B cell (primary cell): ENCODE measurements around the gene IPO13. TPM values are rescaled to one million over a fixed set of nuclear protein-coding genes. Genes with fewer than 3 reads are reported as not detected.

ENCODE experiments used
- ATAC-seq: fragments of 200-7000 bp; cut with Tn5 transposase; one replicate; pipeline ENCODE4 v1.10.0; 2021; ENCODE audit warnings: low read depth, mild to moderate bottlenecking, moderate number of reproducible peaks, moderate library complexity
- CTCF ChIA-PET: fragments of 350-600 bp; sonication (Branson Sonifier 250); formaldehyde crosslinking; loops from one replicate; lab custom pipeline; 2021; ENCODE audit warnings: antibody characterized with exemption, inconsistent platforms; lab: Charles Lee
- POLR2A ChIA-PET: fragments of 350-600 bp; sonication (Branson Sonifier 250); formaldehyde crosslinking; loops from one replicate; lab custom pipeline; 2021; ENCODE audit warnings: antibody characterized with exemption; lab: Charles Lee
- DNase-seq: peaks from one replicate; pipeline ENCODE4 v3.0.0; 2013
- H2AFZ ChIP-seq: 2 replicates; pipeline ENCODE4 v1.6.1; 2012; ENCODE audit warnings: mild to moderate bottlenecking, low read depth, low read length; ENCODE audit not compliant: insufficient read depth, poor library complexity, severe bottlenecking
- H3K27ac ChIP-seq, 2 donors: 1 replicate in 1 of 2; 2 replicates in 1 of 2; pipeline ENCODE4 v1.5.1; 2012 to 2013; ENCODE audit warnings: low read length in 2 of 2, mild to moderate bottlenecking in 2 of 2, moderate library complexity in 1 of 2
- H3K27me3 ChIP-seq, 4 experiments: fragments of 200-600 bp in 1 of 4; sonication (generic) in 1 of 4; replicated peaks in 1 of 4; 1 replicate in 2 of 4; 2 replicates in 2 of 4; pipeline versions ENCODE4 v1.6.1 to v1.7.0; 2013 to 2016; ENCODE audit warnings: low read length in 3 of 4, mild to moderate bottlenecking in 2 of 4, mixed read lengths in 1 of 4, moderate library complexity in 1 of 4; ENCODE audit not compliant: insufficient read depth in 4 of 4, control insufficient read depth in 3 of 4; ENCODE audit errors: control extremely low read depth in 1 of 4
- H3K36me3 ChIP-seq, 2 experiments: replicated peaks in 1 of 2; 1 replicate in 1 of 2; 2 replicates in 1 of 2; pipeline versions ENCODE4 v1.6.1 to v1.7.1; 2013; ENCODE audit warnings: low read length in 1 of 2; ENCODE audit not compliant: insufficient read depth in 2 of 2, control insufficient read depth in 1 of 2; ENCODE audit errors: control extremely low read depth in 1 of 2, extremely low read depth in 1 of 2
- H3K4me1 ChIP-seq, 2 donors: fragments of 200-600 bp in 1 of 2; sonication (generic) in 1 of 2; 1 replicate in 1 of 2; 2 replicates in 1 of 2; pipeline versions ENCODE4 v1.5.1 to v1.6.1; 2013 to 2017; ENCODE audit warnings: low read length in 2 of 2; ENCODE audit not compliant: control insufficient read depth in 2 of 2, insufficient read depth in 2 of 2
- H3K4me2 ChIP-seq: replicated peaks from 2 replicates; pipeline ENCODE3; 2012; ENCODE audit warnings: mild to moderate bottlenecking, low read depth, low read length; ENCODE audit not compliant: poor library complexity, severe bottlenecking
- H3K4me3 ChIP-seq, 5 experiments: fragments of 200-600 bp in 1 of 5; sonication (generic) in 1 of 5; 1 replicate in 3 of 5; 2 replicates in 2 of 5; pipeline versions ENCODE4 v1.5.1 to v1.7.0; 2011 to 2016; ENCODE audit warnings: low read length in 4 of 5, mild to moderate bottlenecking in 4 of 5, low read depth in 2 of 5, control low read depth in 1 of 5, moderate library complexity in 1 of 5; ENCODE audit not compliant: insufficient read depth in 1 of 5; ENCODE audit errors: control extremely low read depth in 1 of 5, extremely low read depth in 1 of 5
- H3K79me2 ChIP-seq: fragments of 200-600 bp; sonication (generic); one replicate; pipeline ENCODE4 v1.6.0; 2016; ENCODE audit warnings: low read length; ENCODE audit not compliant: control insufficient read depth, insufficient read depth
- H3K9ac ChIP-seq: fragments of 200-600 bp; sonication (generic); 2 replicates; pipeline ENCODE4 v1.6.1; 2017; ENCODE audit warnings: mild to moderate bottlenecking, low read length, moderate library complexity
- H3K9me3 ChIP-seq, 3 donors: one replicate each; pipeline versions ENCODE4 v1.6.1 to v1.7.1; 2013; ENCODE audit warnings: low read length in 2 of 3; ENCODE audit not compliant: control insufficient read depth in 2 of 3, insufficient read depth in 1 of 3; ENCODE audit errors: control extremely low read depth in 1 of 3
- H4K20me1 ChIP-seq: 2 replicates; pipeline ENCODE4 v1.6.0; 2012; ENCODE audit warnings: mild to moderate bottlenecking, low read length; ENCODE audit not compliant: insufficient read depth, control insufficient read depth, poor library complexity, severe bottlenecking
- H3K27ac Mint-ChIP-seq: one replicate; pipeline ENCODE4 v1.8.0; 2021; ENCODE audit warnings: mixed read lengths
- H3K27me3 Mint-ChIP-seq: one replicate; pipeline ENCODE4 v1.8.0; 2021; ENCODE audit warnings: mixed read lengths
- H3K4me1 Mint-ChIP-seq: one replicate; pipeline ENCODE4 v1.8.0; 2021; ENCODE audit warnings: mixed read lengths
- H3K4me3 Mint-ChIP-seq: one replicate; pipeline ENCODE4 v1.8.0; 2021; ENCODE audit warnings: mixed read lengths
- H3K9me3 Mint-ChIP-seq: one replicate; pipeline ENCODE4 v1.8.0; 2022; ENCODE audit warnings: mixed read lengths; ENCODE audit not compliant: insufficient read depth
- EZH2 ChIP-seq: IDR thresholded peaks from 2 replicates; pipeline ENCODE4 v1.6.1; 2012; ENCODE audit warnings: borderline replicate concordance, low read depth, mild to moderate bottlenecking, moderate library complexity, low read length; ENCODE audit not compliant: insufficient read depth, poor library complexity, severe bottlenecking
- WGBS: methylation state at CpG from one replicate; pipeline ENCODE4 v1.1.5; 2013; ENCODE audit warnings: missing lambda C conversion rate; ENCODE audit not compliant: insufficient coverage; 5-methylcytosine and 5-hydroxymethylcytosine counted together
- intact Hi-C: fragments of 100-400 bp; cut with micrococcal nuclease; formaldehyde crosslinking; loops from one replicate; pipeline ENCODE4 v1.10.0; 2022
- polyA plus RNA-seq: library from polyadenylated mRNA; depleted of rRNA; stranded (reverse); fragments of >200 nt; gene quantifications from 2 replicates; pipeline ENCODE4 v1.2.3, GENCODE V29; 2012
- total RNA-seq, 2 donors: library from RNA; stranded (reverse); fragments of 120-200 nt in 1 of 2; gene quantifications; 1 replicate in 1 of 2; 2 replicates in 1 of 2; pipeline versions ENCODE4 v1.2.3 to v1.2.4, GENCODE V29; 2013 to 2022
- TF ChIP-seq, protein P1 (sequence below): fragments of 200-600 bp; IDR thresholded peaks from one replicate; pipeline ENCODE4 v1.8.0; 2022; ENCODE audit warnings: antibody characterized with exemption, mild to moderate bottlenecking

Gene IPO13
- total and polyA plus RNA-seq, 2 donors (not counting 1 experiment from before 2014, with no cell fraction given), result 18.7 to 19.7 TPM

DNA sequence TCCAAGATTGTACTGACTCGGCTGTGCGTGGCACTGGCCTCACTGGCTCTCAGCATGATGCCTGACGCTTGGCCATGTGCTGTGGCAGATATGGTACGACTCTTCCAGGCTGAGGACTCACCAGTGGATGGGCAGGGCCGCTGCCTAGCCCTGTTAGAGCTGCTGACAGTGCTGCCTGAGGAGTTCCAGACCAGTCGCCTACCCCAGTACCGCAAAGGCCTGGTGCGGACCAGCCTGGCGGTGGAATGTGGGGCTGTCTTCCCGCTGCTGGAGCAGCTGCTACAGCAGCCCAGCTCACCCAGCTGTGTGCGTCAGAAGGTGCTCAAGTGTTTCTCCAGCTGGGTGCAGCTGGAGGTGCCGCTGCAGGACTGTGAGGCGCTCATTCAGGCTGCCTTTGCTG lies 2.9 kb downstream of the IPO13 start:
- ChIA-PET CTCF (interaction anchor here (1.5 to 1.8 kb wide), 3 partner anchors 16 to 425 kb away, joined by 3 to 11 read pairs (median 5); partner anchors contain the start of gene ARTN), POLR2A (no interaction called here)
- ATAC-seq (no peak), DNase-seq (no peak)
- Histone ChIP-seq H3K27me3 (no peaks in the 10 kb centered on the region), H3K79me2 (peaks cover 57% of the 10 kb centered on the region), H3K4me1 (peaks cover 15 to 25% of the 10 kb centered on the region in 2 donors), H3K4me2 (no peak overlapping the region), H3K4me3 (no peak overlapping the region), H3K36me3 (peaks cover 0 to 9% of the 10 kb centered on the region in 2 experiments), H3K9ac (no peak overlapping the region), H3K27ac (no peak overlapping the region), H2AFZ (no peak overlapping the region), H3K9me3 (no peaks in the 10 kb centered on the region), H4K20me1 (peaks cover 5% of the 10 kb centered on the region)
- no peaks in the 10 kb centered on the region for H3K27me3 Mint-ChIP-seq
- 93% methylated on average over 13 of the region's 13 CpGs for WGBS
- intact Hi-C loops, result loop anchor here (5.0 to 10.0 kb wide), 2 partner anchors 187 to 1185 kb away; partner anchors contain the start of genes C1orf50 and P3H1
- TF ChIP-seq EZH2, result no peak
- TF ChIP-seq, protein P1, sequence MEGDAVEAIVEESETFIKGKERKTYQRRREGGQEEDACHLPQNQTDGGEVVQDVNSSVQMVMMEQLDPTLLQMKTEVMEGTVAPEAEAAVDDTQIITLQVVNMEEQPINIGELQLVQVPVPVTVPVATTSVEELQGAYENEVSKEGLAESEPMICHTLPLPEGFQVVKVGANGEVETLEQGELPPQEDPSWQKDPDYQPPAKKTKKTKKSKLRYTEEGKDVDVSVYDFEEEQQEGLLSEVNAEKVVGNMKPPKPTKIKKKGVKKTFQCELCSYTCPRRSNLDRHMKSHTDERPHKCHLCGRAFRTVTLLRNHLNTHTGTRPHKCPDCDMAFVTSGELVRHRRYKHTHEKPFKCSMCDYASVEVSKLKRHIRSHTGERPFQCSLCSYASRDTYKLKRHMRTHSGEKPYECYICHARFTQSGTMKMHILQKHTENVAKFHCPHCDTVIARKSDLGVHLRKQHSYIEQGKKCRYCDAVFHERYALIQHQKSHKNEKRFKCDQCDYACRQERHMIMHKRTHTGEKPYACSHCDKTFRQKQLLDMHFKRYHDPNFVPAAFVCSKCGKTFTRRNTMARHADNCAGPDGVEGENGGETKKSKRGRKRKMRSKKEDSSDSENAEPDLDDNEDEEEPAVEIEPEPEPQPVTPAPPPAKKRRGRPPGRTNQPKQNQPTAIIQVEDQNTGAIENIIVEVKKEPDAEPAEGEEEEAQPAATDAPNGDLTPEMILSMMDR, result no peak
- no peak overlapping the region for H3K27ac Mint-ChIP-seq
- no peaks in the 10 kb centered on the region for H3K9me3 Mint-ChIP-seq
- H3K4me1 Mint-ChIP-seq, result peaks cover 37% of the 10 kb centered on the region
- H3K4me3 Mint-ChIP-seq, result no peak overlapping the region

DNA sequence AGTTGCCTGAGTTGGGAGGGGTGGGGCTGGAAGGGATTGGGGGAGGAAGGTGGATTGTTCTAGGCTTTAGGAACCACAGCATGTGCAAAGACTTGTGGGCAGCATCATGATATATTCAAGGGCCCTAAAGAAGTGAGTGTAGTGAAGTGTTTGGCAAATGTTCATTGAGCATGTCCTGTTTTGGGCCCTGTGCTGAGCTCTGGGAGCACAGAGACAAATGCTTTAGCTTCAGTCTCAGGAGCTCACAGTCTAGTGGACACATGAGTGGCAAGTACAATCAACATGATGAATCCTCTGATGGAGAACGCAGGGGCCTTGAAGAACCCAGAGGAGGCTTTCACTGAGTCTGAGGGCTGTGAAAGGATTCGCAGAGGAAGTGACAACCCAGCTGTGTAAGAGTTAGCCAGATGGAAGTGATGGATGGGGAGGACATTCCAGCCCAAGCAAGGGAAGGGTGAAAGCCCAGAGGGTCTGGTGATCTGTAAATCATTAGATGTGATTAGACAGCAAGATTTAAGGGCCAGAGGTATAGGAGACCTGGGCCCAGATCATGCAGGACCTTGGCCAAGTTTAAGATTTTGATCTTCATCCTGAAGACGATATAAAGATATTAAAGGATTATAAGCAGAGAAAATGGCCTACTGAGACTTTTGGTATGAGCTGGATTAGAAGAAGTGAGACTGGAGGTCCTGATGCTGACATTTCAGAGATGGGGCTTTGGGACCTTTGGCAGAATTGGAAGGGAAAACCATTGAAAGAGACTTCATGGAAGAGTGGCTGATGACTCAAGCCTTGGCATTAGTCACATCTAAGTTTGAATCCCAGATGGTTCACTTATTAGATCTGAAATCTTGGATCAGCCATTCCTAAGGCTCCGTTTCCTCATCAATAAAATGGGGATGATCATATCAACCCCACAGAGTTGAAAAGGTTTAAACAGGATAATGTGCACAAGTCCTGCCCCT lies 4.6 kb downstream of the IPO13 start:
- intact Hi-C loops, result no loop called here
- H4K20me1 ChIP-seq, result peaks cover 5% of the 10 kb centered on the region
- H2AFZ ChIP-seq, result no peak overlapping the region
- H3K27ac Mint-ChIP-seq, result no peak overlapping the region
- peaks cover 10 to 17% of the 10 kb centered on the region in 2 donors for H3K4me1 ChIP-seq
- H3K4me1 Mint-ChIP-seq, result peaks cover 24% of the 10 kb centered on the region
- DNase-seq, result no peak
- 93% methylated on average over 3 of the region's 4 CpGs for WGBS
- no peaks in the 10 kb centered on the region for H3K9me3 ChIP-seq
- no peak for ATAC-seq
- peaks cover 0 to 9% of the 10 kb centered on the region in 2 experiments for H3K36me3 ChIP-seq
- ChIA-PET CTCF (interaction anchor here (1.8 kb wide), 1 partner anchor 97 kb away, joined by 5 read pairs; no protein-coding TSS in a partner anchor), POLR2A (no interaction called here)
- no peaks in the 10 kb centered on the region for H3K27me3 ChIP-seq
- no peak overlapping the region for H3K27ac ChIP-seq
- no peaks in the 10 kb centered on the region for H3K27me3 Mint-ChIP-seq
- H3K79me2 ChIP-seq, result peaks cover 52% of the 10 kb centered on the region
- TF ChIP-seq, protein P1, result no peak
- TF ChIP-seq EZH2, result no peak
- H3K4me3 ChIP-seq, result no peak overlapping the region
- no peaks in the 10 kb centered on the region for H3K9me3 Mint-ChIP-seq
- no peak overlapping the region for H3K4me2 ChIP-seq
- no peak overlapping the region for H3K9ac ChIP-seq
- no peak overlapping the region for H3K4me3 Mint-ChIP-seq
